IPS DF 4.7 (cell line): ENCODE measurements around the gene STRAP.
"Not testable (repeated sequence)": the region's sequence is repeated elsewhere in the genome, so short reads cannot be mapped to it uniquely, and the experiment has no call there.

Experiments
- DNase-seq: peaks from one replicate; pipeline ENCODE4 v3.0.0-alpha.2; 2013; ENCODE audit warnings: low spot score; ENCODE audit errors: extremely low read depth

STRAP gene

DNA sequence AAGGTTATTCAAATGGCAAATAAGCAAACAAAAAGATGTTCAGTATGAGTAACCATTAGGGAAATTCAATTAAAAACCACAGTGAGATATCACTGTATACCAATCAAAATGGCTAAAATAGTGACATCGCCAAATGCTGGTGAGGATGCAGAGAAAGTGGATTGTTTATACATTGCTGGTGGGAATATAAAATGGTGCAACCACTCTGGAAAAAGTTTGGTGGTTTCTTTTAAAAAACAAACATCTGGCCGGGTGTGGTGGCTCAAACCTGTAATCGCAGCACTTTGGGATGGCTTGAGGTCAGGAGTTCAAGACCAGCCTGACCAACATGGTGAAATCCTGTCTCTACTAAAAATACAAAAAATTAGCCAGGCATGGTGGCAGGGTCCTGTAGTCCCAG is 14.0 kb upstream of the STRAP start:
- no peak for DNase-seq

DNA sequence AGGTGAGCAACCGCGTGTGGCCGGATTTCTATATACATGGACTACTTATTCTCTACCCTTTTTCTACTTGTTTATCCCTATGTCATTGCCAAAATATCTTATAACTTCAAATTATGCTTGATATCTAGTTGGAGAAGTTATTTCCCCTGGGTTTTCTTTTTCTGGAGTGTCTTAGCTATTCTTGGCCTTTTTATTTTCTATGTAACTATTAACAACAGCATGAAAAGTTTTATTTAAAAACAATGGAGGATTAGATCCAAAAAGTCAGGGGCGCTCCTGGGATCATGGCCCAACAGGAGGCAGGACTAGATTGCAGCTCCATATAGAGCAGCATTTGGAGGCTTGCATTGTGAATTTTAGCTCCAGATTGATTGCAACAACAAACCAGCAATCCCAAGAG is 8.6 kb upstream of the STRAP start:
- no peak for DNase-seq

DNA sequence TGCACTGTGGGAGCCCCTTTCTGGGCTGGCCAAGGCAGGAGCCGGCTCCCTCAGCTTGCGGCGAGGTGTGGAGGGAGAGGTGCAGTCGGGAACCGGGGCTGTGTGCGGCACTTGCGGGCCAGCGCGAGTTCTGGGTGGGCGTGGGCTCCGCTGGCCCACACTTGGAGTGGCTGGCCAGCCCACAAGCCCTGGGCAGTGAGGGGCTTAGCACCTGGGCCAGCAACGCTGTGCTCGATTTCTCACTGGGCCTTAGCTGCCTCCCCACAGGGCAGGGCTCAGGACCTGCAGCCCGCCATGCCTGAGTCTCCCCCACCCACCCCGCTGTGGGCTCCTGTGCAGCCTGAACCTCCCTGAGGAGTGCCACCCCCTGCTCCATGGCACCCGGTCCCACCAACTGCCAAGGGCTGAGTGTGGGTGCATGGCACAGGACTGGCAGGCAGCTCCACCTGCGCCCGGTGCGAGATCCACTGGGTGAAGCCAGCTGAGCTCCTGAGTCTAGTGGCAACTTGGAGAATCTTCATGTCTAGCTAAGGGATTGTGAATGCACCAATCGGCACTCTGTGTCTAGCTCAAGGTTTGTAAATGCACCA is 7.5 kb upstream of the STRAP start:
- DNase-seq, result not testable (repeated sequence)

DNA sequence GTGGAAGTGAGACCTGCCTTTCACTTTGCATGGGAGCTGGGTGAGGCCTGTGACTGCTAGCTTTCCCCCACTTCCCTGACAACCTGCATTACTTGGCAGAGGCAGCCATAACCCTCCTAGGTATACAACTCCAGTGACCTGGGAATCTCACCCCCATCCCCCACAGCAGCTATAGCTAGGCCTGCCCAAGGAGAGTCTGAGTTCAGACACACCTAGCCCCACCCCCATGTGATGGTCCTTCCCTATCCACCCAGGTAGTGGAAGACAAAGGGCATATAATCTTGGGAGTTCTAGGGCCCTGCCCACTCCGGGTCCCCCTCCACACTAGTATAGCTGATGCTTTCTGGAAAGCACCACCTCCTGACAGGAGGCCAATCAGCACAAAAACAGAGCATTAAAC is 6.3 kb upstream of the STRAP start:
- no peak for DNase-seq

DNA sequence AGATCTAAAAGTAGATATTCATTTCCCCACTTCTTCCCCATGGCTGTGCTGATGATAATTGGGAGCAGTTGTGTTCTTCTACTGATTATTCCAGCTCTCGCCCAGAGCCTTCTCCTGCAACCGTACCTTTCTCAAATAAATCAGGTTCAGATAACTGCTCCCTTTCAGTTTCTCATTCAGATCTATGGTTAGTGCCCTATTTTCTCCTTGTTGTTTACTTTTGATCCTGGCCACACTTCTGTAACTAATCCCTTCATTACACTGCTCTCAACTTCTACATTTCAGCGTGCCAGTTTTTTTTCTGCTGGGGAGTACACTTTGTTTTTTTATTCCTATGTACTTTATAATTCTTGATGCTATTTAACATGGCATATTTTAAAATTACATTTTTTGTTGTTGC is 2.8 kb upstream of the STRAP start:
- DNase-seq, result no peak

DNA sequence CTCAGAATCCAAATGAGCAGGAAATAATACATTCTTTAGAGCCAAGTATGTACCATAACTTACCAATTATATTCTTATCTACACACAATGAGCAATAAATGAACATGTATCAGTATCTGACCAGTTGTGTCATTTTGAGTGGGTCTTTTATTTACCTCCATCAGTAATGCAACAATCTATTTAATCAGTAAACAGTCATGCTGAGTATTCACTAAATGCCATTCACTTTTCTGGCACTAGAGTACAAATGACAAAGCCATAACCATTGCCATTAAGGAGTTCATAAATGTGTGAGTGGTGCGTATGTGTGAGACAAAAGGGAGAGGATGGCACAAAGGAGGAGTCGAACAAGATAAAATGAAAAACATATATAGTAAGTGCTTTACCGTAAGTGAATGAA is 1.5 kb upstream of the STRAP start:
- DNase-seq, result no peak

DNA sequence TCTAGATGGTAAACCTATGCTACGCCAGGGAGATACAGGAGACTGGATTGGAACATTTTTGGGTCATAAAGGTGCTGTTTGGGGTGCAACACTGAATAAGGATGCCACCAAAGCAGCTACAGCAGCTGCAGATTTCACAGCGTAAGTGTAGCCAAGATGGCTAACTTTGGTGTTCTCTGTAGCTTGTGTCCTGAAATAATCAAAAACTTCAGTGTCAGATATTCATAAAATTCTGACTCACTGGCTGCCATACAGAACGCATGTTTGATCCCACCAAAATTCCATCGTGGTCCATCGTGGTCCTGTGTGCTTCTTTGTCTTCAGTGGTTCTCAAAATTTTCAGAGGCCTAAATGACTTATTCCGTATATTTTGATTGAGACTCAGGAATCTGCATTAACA is 1.3 kb downstream of the STRAP start:
- no peak for DNase-seq

DNA sequence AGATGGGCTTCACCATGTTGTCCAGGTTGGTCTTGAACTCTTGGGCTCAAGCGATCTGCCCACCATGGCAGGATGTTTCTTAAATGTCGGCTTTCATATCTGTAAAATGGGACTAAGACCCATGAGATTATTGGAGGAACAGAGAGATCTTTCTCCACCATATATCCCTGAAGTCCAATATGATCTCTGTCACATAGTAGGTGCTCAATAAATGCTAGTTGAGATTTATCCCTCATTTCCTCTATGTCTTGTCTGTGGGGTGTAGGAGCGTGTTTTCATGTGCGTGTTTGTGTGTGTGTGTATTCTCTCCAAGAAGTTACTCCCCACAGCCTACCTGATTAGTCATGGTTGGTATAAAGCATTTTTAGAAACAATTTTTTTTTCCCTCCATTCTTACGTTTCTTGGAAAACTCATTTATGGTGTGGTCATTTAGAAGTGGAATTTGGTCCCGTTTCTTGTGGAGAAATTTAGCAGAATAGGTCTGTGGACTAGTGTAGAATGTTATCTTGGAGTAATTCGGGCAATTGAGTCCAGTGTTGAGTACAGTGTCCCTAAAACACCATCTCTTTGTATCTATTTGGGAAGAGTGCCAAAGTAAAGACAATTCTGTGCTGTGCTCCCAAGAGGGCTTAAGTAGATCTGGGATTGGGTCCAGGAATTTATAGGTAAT is 4.3 kb downstream of the STRAP start:
- no peak for DNase-seq

DNA sequence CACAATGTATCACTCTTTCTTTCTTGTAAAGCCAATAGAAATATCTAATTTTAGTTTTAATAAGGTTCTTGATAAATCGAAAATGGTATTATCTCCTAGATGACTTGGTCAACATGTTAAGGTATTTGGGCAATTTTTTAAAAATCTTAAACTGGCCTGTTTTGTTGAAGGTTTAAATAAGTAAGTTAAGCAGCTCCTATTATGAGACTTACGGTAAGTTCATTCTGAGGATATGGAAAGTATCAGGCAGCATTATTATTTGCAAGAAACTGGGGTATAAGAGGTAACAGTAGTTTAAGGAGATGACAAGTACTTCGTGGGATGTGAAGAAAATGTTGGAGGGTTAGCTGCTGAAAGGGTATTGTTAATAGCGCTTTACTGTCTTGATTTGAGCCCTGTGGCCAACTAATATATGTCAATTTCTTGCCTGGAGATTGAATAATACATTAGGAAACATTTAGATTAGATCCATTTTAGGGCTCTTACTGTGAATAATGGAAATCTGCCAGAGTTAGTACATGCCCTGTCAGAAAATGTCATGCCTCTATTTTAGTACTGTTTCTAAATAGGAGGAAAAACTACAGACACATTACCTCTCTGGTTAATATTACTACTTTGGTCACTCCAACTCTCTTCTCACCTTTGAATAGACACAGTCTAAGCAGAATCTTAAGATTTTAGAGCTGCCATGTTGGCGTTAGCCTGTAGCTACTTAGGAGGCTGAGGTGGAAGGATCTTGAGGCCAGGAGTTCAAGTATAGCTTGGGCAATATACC is 5.0 kb downstream of the STRAP start:
- DNase-seq, result no peak

DNA sequence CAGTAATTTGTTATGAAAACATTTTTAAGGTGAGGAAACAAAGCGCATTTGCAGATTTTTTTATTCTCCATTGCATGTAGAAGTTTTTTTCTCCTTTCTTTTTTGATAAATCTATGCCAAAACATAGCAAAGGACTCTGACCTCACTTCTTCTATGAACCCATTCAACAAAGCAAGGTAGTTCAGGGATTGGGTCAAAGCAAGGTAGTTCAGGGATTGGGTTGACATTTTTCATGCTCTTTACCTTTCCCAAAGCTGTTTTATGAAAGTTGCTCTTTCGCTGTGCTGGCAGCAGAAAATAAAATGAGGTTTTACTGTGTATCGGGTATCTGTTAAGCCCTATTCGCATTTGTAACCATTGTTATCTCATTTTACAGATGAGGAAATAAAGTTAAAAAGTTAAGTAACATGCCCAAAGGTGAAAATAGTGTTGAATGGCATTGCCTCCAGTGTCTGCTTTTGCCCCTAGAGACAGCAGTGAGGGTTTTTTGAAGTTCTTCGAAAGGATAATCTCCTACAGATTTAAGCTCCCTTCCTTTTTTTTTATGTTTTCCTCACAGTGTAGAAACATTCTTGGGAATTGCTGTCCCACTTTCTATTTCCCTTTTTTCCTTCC is 10.6 kb downstream of the STRAP start:
- DNase-seq, result no peak

DNA sequence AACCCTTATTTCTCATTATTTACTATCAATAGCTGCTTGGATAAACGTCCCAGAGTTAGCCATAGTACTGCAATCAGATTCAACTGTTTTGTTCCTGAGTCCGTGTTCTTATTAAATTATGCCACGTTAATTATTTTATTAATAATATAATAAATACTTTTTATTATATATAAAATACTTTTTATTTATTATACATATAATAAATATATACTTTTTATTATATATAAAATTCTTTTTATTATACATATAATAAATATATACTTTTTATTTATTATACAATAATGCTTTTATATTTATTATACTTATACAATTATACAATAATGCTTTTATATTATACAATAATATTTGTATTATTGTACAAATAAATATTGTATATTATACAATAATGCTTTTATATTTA is 11.1 kb downstream of the STRAP start:
- DNase-seq, result no peak

DNA sequence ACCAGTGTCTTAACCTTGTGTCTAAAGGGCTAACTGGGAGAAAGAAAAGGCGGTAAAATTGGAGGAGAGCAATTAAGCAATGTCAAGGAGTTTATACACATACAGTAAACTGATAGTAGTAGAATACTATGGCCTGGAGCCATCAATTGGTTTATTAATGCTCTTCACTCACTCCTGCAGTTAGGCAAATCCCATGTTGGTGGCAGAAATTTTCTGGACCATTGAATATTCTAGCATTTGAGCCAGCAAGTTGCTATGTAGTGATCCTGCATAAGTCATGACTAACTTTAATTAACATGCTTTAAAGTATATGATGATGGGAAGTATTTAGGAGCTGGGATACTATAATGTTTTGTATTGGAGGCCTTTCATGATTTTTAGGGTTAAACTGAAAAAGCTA is 14.7 kb downstream of the STRAP start:
- DNase-seq, result no peak

DNA sequence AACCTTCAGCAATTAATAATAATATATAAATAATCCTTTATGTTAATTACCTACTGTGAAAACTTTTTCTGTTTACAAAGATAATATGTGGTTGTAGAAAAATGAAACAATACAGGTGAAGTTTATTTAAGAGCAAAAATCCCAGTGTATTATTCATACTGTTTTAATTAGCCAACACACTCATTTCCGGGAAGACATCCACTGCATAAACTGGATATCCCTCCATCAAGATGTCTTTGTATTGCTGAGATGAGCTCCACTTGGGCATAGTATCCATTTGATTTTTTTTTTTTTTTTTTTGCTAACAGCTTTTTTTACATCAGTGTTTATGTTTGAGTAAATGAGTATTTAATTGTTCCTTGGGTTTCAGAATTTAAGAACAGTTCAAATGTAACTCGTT is 15.2 kb downstream of the STRAP start:
- DNase-seq, result no peak

DNA sequence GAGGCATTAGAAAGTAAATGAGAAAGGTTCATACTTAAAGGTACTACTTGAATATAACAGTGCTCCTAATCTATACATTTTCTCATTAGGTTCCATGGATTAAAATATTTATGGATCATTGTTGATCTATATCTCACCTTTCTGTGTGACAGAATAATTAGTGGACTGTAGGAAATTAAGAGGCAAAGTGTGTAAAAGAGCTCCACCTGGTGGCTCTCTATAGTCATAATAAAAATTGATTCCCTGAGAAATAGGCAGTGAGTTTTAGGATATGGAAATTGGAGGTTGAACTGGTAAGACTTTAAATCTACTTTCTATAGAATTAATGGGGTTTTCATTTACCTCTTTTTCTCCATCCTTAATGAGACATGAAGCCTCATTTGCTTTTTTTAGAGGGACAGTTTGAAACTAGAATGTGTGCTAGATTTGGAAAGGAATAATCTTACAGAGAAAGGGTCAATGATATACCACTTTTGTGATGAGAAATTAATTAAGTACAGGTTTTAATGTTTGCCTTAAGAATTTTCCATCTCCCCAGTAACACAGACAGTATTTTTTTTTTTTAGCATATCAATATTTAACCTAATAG is 17.2 kb downstream of the STRAP start:
- DNase-seq, result no peak

DNA sequence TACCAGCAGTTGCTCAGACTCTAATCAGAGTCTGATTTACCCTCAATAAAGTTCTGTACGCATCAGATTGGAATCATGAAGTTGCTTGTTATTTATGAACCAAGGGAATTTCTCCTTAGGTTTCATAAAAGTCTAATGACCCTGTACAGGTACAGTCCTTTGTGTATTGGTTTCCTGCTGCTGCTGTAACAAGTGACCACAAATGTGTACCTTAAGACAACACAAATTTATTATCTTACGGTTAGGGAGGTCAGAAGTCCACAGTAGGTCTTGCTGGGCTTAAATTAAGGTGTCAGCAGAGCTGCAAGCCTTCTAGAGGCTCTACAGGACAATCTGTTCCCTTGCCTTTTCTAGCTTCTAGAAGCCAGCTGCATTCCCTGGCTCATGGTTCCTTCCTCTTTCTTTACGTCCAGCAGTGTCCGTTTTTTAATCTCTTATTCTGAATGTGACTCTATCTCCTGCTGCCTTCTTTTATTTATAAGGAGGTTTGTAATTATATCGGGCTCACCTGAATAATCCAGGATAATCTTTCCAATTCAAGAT is 22.3 kb downstream of the STRAP start:
- no peak for DNase-seq

DNA sequence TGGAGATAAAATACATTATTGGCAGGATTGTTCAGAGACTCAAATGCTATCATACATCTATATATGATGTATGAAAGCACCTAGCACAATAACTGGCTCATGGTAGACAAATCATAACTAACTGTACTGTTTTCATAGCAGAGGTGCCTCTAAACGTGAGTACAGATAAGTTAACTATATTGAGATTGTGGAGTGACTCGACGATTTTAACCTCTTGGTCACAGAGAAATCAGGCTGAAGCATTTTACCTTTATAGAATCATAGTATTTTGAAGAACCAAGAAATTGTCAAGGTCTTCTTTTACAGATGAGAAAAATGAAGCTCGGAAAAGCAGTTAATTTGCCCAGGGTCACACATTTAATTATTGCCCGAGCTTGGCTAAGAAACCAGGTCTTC is 28.3 kb downstream of the STRAP start:
- DNase-seq, result no peak

DNA sequence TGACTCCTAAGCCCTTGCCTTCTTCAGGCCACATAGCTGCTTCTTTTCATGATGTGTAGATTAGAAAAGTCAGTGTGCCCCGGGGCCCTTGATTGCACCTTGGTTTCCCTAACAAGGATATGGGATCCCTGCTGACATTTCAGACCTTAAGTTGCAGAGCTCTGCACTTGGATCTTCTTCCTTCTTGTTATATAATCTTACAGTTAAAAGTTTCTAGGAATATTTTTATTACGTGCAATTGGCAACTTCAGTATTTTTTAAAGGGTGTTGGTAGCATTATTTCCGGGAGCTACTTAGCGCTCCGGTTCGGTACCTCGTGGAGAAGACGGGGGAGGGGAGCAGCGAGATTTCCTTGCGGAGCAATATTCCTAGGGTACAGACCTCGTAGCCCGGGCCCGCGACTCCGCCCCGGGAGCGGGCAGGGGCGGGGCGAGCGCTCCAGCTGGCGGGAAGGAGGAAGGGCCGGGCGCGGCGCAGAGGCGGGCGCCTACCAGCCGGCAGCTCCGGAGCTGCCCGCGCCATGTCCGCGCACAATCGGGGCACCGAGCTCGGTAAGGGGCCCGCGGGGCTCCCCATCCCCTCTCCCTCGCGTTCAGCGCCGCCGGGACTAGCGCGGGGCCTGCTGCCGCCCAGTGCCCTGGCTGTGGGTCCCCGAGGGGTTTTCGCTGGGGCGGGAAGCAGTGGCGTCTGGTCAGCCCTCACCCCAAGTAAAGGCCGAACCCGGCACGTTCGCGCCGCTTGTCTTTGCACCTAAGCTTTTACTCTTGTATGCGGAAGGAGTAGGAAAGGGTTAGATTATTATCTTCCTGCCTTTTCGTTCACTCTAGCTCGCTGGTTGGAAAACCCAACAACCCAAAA is 28.9 kb downstream of the STRAP start, which contains the start of gene DERA:
Gene DERA, plus strand, starts transcription at position 469 of the 858 bp plus-strand sequence. Its CDS starts 52 bp downstream, at position 521.
- DNase-seq, result no peak

DNA sequence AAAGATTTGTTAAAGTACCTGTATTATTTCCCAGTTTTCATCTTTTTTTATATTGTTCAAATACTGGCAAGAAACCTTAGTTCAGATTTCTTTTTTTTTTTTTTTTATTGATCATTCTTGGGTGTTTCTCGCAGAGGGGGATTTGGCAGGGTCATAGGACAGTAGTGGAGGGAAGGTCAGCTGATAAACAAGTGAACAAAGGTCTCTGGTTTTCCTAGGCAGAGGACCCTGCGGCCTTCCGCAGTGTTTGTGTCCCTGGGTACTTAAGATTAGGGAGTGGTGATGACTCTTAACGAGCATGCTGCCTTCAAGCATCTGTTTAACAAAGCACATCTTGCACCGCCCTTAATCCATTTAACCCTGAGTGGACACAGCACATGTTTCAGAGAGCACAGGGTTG is 29.7 kb downstream of the STRAP start:
- DNase-seq, result not testable (repeated sequence)

DNA sequence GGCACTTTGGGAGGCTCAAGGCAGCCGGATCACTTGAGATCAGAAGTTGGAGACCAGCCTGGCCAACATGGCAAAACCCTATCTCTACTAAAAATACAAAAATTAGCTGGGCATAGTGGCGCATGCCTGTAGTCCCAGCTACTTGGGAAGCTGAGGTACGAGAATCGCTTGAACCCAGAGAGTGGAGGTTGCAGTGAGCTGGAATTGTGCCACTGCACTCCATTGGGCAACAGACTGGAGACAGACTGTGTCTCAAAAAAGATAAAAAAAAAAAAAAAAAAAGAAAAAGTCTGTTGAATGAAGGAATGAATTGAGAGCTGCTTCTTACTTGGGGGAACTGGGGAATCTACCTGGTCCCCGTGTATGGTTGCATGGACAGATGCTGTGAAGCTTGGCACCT is 31.9 kb downstream of the STRAP start:
- DNase-seq, result not testable (repeated sequence)

DNA sequence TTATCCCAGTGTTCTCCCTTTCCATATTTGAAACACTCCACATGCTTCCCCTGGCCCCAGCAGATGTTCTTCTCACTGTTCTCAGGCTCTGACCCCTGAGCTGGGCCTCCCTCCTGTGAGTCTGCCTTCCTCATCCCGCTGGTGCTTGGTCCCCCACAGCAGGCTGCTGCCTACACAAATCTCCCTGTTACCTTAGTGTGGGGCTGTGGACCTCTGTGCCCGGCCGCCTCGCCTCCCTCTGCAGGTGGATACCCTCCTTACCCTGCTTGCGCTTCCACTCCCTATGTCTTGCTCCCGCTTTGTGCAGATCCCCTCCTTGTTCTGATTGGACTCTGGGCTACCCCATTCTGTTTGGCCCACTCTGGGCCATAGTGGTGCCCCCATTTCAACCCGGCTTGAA is 35.9 kb downstream of the STRAP start:
- no peak for DNase-seq

DNA sequence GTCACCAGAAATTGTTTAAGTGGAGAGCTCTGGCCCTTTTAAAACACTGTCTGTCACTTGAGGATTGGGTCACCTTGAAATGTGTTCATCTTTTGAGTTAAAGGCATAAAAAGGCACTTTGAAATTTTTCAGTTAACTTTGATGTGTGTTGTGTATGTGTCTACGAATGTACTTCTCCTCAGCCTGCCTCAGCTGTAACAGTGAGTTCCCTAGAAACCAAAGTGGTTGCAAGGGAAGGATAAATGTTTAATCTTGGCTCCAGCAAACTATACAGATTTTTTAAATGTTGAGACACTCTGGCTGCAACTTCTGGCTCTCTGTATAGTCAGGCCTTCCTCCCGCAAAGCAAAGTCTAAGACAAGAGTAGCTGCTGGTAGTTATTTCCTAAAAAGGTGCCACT is 37.2 kb downstream of the STRAP start:
- no peak for DNase-seq
